GM21515 (cell line): ENCODE results near the gene CERS6.
A peak's percentile ranks its signal among the peaks of the same experiment; 100 is the strongest.
"Not testable (repeated sequence)": the region's sequence is repeated elsewhere in the genome, so short reads cannot be mapped to it uniquely, and the experiment has no call there.

ENCODE experiments used
- ATAC-seq: cut with Tn5 transposase; IDR thresholded peaks from one replicate; pipeline ENCODE4 v1.9.1; 2021; ENCODE audit not compliant: unreplicated experiment

The CERS6 gene

DNA sequence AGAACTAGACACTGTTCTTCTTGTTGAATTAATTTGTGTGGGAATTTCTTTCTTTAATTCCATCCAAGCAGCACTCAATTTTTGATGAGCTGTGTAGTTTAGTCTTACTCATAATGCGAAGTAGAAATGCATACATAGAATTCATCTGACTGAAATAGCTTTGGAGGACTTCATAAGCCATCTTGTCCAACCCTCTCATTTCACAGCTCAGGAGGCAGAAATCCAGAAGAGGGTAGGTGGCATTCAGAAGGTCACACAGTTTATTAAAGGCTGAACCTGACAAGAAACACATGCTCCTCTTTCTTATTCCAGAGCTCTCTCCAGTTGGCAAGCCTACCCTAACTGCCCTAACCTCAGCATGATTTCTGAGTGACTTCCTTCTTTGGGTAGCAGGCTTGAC is 177.1 kb downstream of the CERS6 start:
- ATAC-seq: no peak

DNA sequence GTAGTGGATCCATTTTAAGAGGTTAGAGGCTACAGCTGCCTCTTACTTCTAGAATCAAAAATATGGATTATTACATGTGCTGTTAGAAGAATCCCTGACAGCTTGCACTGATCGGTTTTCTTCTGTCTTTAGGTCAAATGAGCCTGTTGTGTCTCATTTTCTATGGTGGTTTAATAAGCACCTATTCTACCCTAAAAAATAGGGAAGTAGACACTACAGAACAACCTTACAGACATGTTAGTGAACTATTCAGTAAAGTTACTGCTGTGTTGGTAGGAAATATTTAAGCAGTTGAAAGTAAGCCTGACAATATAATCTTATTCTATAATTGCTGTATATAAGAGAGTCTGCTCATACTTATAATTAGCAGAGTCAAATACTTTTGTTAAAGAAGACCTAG is 177.8 kb downstream of the CERS6 start:
- peak; percentile 48 for ATAC-seq

DNA sequence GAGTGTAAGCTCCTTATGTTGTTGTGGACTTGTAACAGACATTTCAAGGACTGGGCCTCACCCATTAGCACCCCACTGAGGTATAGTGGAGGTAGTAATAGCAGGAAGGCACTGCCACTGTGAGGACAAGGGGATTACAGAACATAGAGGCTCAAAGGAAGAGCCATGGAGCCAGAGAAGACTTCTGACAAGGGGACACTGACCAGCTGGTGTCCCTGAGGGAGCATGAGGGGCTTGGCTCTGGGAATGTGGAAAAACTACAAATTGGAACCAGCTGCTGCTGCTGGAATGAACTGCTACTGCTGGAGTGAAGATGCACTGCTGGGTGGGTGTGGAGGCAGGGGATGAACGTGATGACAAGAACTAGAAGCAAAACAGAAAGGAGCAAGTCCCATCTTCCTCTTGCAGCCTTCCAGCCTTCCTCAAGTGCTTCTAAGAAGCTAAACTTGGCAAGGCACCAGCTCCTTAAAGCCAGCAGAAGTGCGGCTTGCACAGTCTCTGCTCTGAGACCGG is 179.0 kb downstream of the CERS6 start:
- no peak for ATAC-seq

DNA sequence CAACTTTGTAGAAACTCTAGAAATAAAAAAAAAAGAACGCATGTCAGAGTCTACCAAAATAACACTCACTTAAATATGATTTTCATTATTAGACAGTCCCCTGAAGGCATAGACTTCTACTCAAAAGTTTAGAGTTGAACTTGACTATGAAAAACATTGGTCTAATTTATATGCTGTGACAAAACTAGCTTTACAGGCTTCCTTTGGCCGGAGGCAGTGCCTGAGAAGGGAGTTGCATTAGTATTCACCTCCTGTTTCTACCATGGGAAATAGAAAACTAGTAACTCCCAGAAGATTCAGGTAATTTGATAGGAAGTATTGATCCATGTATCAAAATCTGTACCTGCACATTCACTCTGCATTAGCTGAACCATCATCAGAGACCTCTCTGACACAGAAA is 182.9 kb downstream of the CERS6 start:
- no peak for ATAC-seq

GRCh38 chr2:168639441-168639898 is 183.4 kb downstream of the CERS6 start:
- no peak for ATAC-seq

- ATAC-seq: no peak
These were observed 184.0 kb downstream of the CERS6 start for GRCh38 chr2:168640039-168640438.

- ATAC-seq: no peak
These were observed 185.6 kb downstream of the CERS6 start for GRCh38 chr2:168641636-168642035.

DNA sequence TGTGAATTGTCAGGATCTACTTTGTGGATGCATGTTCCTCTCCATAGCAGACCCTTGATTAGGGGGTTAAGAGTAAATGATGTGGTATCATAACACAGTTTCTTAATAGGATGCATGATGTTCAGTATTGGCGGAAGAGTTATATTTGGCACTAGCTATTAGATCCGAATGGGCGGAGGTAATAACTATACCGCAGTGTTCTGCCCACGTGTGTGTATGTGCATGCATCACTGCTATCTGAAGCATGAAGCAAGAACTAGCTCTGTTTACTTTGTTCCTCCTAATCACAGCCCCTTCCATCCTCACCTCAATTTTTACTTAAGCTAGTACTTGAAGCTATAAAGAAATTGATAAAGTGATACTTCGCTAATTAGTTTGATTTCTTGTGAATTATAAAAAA is 186.8 kb downstream of the CERS6 start:
- ATAC-seq: no peak

GRCh38 chr2:168643979-168644378 is 187.9 kb downstream of the CERS6 start:
- ATAC-seq: no peak

- no peak for ATAC-seq
These were observed 189.7 kb downstream of the CERS6 start for GRCh38 chr2:168645696-168646338.

GRCh38 chr2:168649105-168649504 is 193.0 kb downstream of the CERS6 start:
- ATAC-seq: no peak

DNA sequence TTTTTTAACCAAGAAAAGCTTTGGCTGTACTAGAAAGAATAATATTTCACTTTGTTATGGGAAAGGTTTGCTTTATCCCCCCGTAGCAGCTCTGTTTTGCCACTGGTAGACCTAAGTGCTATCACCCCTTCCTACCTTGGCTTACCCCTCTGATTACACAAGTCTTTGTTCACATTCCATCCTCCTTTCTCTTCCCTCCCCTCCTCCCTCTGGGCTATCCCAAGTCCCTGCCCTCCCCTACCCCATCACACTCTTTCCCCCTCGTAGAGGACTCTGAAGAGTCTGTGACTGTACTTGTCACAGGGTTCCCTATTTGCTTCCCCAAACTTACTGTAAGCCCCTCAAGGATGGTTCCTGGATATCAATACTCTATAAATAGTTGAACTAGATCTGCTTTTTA is 193.5 kb downstream of the CERS6 start:
- no peak for ATAC-seq

DNA sequence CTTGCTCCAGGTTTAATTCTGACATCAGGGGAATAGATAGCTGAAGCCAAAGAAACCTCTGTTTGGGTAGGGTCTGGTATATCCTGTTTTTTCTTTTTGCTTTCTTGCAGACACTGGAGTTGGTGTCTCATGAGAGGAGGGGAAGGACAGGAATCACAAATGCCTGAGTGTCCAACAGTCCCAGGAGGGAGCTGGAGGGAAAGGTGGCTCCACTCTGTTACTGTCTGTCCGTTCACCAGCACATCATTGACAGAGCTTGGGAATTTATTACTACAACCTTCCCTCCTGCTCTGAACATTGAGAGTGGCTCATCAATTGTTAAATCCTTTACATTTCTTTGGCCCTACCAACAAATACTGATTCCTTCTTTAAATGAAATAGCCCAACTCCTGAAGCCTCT is 194.1 kb downstream of the CERS6 start:
- no peak for ATAC-seq

- no peak for ATAC-seq
These were observed 194.7 kb downstream of the CERS6 start for GRCh38 chr2:168650781-168651180.

- no peak for ATAC-seq
These were observed 197.2 kb downstream of the CERS6 start for GRCh38 chr2:168652997-168653921.

GRCh38 chr2:168654705-168655104 is 198.6 kb downstream of the CERS6 start:
- no peak for ATAC-seq

- ATAC-seq: no peak
These were observed 199.1 kb downstream of the CERS6 start for GRCh38 chr2:168655207-168655606.

GRCh38 chr2:168657378-168657777 is 201.3 kb downstream of the CERS6 start:
- not testable (repeated sequence) for ATAC-seq

GRCh38 chr2:168658706-168659105 is 202.6 kb downstream of the CERS6 start:
- ATAC-seq: no peak

DNA sequence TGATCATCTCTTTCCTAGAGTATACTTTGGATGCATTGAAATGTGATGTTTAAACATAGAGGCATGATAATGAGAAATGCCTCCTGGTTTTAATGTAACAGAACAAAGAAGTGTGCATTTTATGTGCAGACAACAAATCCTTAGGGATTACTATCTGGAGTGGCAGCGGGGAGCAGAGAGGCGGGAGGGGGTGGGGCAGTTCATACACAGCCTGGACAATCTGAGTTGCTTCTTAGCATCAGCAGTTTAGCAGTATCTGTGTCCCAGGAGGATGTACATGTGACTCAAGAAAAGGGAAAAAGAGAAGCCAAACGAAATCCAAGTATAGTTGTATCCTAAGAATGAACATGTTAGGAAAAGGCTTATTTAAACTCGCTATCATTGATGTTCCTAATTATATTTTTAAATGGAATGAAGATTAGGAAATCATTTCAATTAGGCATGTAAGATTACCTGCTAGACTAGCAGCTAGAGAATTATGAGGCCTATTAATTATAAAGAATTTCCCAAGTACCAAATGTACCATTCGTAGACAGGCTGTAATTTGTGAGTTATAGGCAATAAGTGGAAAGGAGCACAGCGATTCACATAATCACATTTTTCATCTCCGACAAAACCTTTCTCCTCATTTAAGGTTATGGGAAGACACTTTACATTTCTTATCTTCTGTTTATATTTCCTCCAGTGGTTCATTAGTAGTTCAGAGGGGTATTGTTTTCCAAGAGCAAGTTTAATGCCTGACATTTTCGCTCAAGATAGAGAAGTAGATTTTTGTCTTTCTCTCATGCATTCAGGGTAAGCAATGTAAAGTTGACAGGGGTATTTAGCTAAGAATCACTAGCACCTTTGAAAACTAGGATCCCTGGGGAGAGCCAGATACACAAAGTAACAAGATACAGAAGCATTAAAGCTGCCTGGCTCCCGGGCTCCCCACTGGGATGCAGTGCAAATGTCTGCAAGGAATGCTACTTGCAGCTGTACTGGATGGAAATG is 205.1 kb downstream of the CERS6 start:
- ATAC-seq: no peak

GRCh38 chr2:168661863-168662256 is 205.8 kb downstream of the CERS6 start:
- ATAC-seq: no peak
